ENCODE measurements around the gene ZSCAN31. TPM values are rescaled to one million over a fixed set of nuclear protein-coding genes. Genes with fewer than 3 reads are reported as not detected.
A peak's percentile ranks its signal among the peaks of the same experiment; 100 is the strongest.

The ZSCAN31 gene
- total RNA-seq, 3 donors from 2014 or later (not counting 1 experiment from before 2014, with no cell fraction given), result 0.65 to 2.2 (median 0.72) TPM

GRCh38 chr6:28349344-28349891 is 13.5 kb upstream of the ZSCAN31 start:
- Histone ChIP-seq H3K27me3 (ENCODE audit: control insufficient read depth, insufficient read depth, low read length) (no peaks in the 10 kb centered on the region), H3K4me3 (ENCODE audit: low read length) (peak overlapping the region; percentile 75), H3K4me1 (ENCODE audit: control insufficient read depth, insufficient read depth, low read length) (peaks cover 12% of the 10 kb centered on the region), H3K9me3 (ENCODE audit: control insufficient read depth, insufficient read depth, low read length) (no peaks in the 10 kb centered on the region), H3K36me3 (ENCODE audit: control insufficient read depth, insufficient read depth, low read length) (no peaks in the 10 kb centered on the region), H3K27ac (ENCODE audit: low read length) (peak overlapping the region; percentile 44)
- Mint-ChIP-seq H3K36me3 (no peaks in the 10 kb centered on the region), H3K4me1 (peaks cover 24 to 27% of the 10 kb centered on the region in 2 donors), H3K4me3 (peak overlapping the region; percentile 100), H3K27ac (peak overlapping the region; percentile 95 to 97), H3K27me3 (ENCODE audit: low read depth in 2 of 2) (peaks cover 9 to 18% of the 10 kb centered on the region in 2 donors), H3K9me3 (no peaks in the 10 kb centered on the region)
- DNase-seq (no peak), ATAC-seq (peak in 1 of 3 donors; percentile 4)
- intact Hi-C loops (cut with micrococcal nuclease), result loop anchor here (1.0 to 5.0 kb wide), 2 partner anchors 14 to 48 kb away; partner anchors contain the start of gene ZSCAN12
- WGBS (ENCODE audit: insufficient coverage), result under 1% methylated on average over 7 of the region's 9 CpGs
- TF ChIP-seq CTCF (IDR thresholded peaks at IDR 0.05), result no peak

- no peak overlapping the region for H3K4me3 Mint-ChIP-seq
Measured at GRCh38 chr6:28347119-28347518, 11.2 kb upstream of the ZSCAN31 start.

DNA sequence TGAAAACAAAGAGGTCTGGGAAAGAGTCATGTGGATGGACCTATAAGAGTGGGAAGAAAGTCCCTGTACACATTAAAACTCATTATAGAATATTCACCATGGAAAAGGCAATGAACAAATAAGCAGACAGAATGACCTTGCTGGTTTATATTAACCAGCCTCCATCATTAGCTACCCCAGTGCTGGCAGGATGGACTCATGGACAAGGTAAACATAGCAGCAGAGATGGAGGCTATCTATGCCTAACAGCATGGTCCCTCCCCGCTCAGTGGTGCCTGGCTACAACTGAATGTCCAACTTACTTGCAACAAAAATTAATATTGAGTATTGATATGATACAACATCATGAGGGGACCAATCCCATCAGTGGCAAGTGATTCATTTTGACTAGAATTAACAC is 9.3 kb upstream of the ZSCAN31 start:
- no peak for DNase-seq
- peaks cover 9 to 10% of the 10 kb centered on the region in 2 donors for H3K4me1 Mint-ChIP-seq
- H3K4me3 ChIP-seq (ENCODE audit: low read length), result no peak overlapping the region
- H3K27me3 Mint-ChIP-seq (ENCODE audit: low read depth in 2 of 2), result peaks cover 12 to 34% of the 10 kb centered on the region in 2 donors
- no peaks in the 10 kb centered on the region for H3K9me3 ChIP-seq (ENCODE audit: control insufficient read depth, insufficient read depth, low read length)
- ATAC-seq, result no peak
- H3K27me3 ChIP-seq (ENCODE audit: control insufficient read depth, insufficient read depth, low read length), result no peaks in the 10 kb centered on the region
- no peak overlapping the region for H3K27ac Mint-ChIP-seq
- peaks cover 6% of the 10 kb centered on the region for H3K36me3 Mint-ChIP-seq
- intact Hi-C loops (cut with micrococcal nuclease), result loop anchor here (5.0 kb wide), 1 partner anchor 52 kb away; the partner anchor contains the start of gene ZSCAN12
- H3K4me3 Mint-ChIP-seq, result no peak overlapping the region
- H3K4me1 ChIP-seq (ENCODE audit: control insufficient read depth, insufficient read depth, low read length), result peaks cover 2% of the 10 kb centered on the region
- no peak overlapping the region for H3K27ac ChIP-seq (ENCODE audit: low read length)
- H3K36me3 ChIP-seq (ENCODE audit: control insufficient read depth, insufficient read depth, low read length), result no peaks in the 10 kb centered on the region
- no CpG with 5 or more reads among the region's 1 CpG for WGBS (ENCODE audit: insufficient coverage)
- peaks cover 0 to 6% of the 10 kb centered on the region in 2 donors for H3K9me3 Mint-ChIP-seq
- no peak for TF ChIP-seq CTCF (IDR thresholded peaks at IDR 0.05)

More at GRCh38 chr6:28347119-28347518, 11.2 kb upstream of the ZSCAN31 start:
- WGBS (ENCODE audit: insufficient coverage), result 13% methylated on average over 1 of the region's 2 CpGs
- Mint-ChIP-seq H3K4me1 (peaks cover 18 to 27% of the 10 kb centered on the region in 2 donors), H3K36me3 (no peaks in the 10 kb centered on the region), H3K27me3 (ENCODE audit: low read depth in 2 of 2) (peaks cover 9 to 18% of the 10 kb centered on the region in 2 donors), H3K9me3 (no peaks in the 10 kb centered on the region), H3K27ac (no peak overlapping the region)
- Histone ChIP-seq H3K36me3 (ENCODE audit: control insufficient read depth, insufficient read depth, low read length) (no peaks in the 10 kb centered on the region), H3K4me1 (ENCODE audit: control insufficient read depth, insufficient read depth, low read length) (peaks cover 12% of the 10 kb centered on the region), H3K27me3 (ENCODE audit: control insufficient read depth, insufficient read depth, low read length) (no peaks in the 10 kb centered on the region), H3K9me3 (ENCODE audit: control insufficient read depth, insufficient read depth, low read length) (no peaks in the 10 kb centered on the region), H3K4me3 (ENCODE audit: low read length) (no peak overlapping the region), H3K27ac (ENCODE audit: low read length) (no peak overlapping the region)
- DNase-seq (no peak), ATAC-seq (no peak)
- intact Hi-C loops (cut with micrococcal nuclease), result loop anchor here (5.0 kb wide), 1 partner anchor 50 kb away; the partner anchor contains the start of gene ZSCAN12
- no peak for TF ChIP-seq CTCF (IDR thresholded peaks at IDR 0.05)
